Fibroblast of villous mesenchyme (primary cell): ENCODE measurements around the gene NR2F2. TPM values are rescaled to one million over a fixed set of nuclear protein-coding genes. Genes with fewer than 3 reads are reported as not detected.

Experiments
- DNase-seq: peaks from one replicate; pipeline ENCODE4 v3.0.0-alpha.2; 2010; ENCODE audit warnings: low read depth
- H3K4me3 ChIP-seq: 2 replicates; pipeline ENCODE4 v1.5.1; 2011; ENCODE audit warnings: low read depth, mild to moderate bottlenecking, low read length
- total RNA-seq: library from RNA; depleted of rRNA; stranded (reverse); fragments of >200 nt; gene quantifications from 2 replicates; pipeline ENCODE4 v1.2.3, GENCODE V29; 2012
- TF ChIP-seq, protein P1 (sequence below): IDR thresholded peaks from 2 replicates; pipeline ENCODE4 v1.5.1; 2012; ENCODE audit warnings: low read depth, mild to moderate bottlenecking, low read length; ENCODE audit not compliant: insufficient read depth

The NR2F2 gene
- total RNA-seq, 1 donor, result 96.3 TPM

DNA sequence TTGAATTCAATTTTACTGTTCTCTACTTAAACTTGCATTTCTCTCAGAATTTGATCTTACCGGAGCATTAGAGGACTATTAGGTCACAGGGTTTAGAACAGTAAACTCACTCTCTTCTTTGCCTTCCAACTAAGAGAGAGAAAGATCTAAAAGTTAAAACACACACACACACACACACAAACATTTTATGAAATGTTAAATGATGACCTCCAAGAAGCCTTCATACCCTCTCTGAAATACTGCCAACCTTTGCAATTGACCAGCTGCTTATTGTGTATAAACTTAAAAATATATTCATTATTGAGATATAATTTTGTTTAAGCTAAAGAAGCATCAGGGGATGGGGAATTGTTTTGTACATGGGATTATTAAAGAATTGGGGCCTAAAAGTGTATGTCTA is 15.5 kb upstream of the NR2F2 start:
- H3K4me3 ChIP-seq, result no peak overlapping the region
- no peak for DNase-seq
- TF ChIP-seq, protein P1, sequence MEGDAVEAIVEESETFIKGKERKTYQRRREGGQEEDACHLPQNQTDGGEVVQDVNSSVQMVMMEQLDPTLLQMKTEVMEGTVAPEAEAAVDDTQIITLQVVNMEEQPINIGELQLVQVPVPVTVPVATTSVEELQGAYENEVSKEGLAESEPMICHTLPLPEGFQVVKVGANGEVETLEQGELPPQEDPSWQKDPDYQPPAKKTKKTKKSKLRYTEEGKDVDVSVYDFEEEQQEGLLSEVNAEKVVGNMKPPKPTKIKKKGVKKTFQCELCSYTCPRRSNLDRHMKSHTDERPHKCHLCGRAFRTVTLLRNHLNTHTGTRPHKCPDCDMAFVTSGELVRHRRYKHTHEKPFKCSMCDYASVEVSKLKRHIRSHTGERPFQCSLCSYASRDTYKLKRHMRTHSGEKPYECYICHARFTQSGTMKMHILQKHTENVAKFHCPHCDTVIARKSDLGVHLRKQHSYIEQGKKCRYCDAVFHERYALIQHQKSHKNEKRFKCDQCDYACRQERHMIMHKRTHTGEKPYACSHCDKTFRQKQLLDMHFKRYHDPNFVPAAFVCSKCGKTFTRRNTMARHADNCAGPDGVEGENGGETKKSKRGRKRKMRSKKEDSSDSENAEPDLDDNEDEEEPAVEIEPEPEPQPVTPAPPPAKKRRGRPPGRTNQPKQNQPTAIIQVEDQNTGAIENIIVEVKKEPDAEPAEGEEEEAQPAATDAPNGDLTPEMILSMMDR, result no peak

DNA sequence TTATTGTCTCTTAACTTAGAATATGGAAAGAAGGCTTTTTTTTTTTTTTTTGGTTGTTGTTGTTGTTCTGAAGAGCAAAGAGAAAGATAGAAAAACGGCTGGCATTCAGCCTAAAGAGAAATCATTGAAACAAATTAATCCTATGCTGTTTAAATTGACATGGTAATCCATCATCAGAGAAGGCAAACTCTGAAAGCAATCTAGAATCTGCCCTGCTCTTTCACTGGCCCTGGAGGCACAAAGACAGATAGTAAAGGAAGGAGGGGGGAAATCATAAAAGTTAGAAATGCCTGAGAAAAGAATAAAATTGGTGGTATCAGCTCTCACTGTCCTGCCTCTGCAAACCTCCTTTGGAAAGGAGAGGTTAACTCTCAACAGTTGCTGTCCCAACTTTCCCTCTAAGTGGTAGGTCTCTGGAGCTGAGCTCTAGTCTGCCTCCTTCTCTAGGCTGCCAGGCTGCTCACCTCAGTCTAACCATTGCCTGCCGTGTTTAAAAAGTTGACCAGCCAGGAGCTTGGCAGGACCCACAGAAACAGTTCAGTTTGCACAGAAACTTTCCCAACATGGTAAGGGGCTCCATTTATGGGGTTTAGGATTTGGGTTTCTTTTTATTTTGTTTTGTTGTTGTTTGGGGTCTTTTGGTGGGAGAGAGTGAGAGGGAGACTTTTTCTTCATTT is 13.4 kb upstream of the NR2F2 start:
- no peak overlapping the region for H3K4me3 ChIP-seq
- TF ChIP-seq, protein P1, result no peak
- DNase-seq, result peak; percentile 24

DNA sequence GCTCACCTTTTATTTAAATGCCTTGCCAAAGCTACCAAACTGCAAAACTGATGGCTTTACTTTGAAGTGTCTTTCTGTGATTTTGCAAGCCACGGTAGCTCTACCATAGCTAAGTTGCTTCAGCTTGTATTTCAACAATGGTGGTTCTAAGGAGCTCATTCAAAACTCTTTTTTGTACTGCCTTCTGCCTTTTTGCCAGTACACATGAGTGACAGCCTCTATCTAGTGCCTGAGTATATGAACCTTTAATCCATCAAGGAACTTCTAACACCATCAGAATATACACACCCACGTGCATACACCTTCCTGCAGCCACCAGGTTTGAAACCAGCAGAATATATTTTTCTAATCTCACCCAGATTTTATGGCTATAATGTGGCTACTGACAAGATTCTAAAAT is 10.4 kb upstream of the NR2F2 start:
- no peak overlapping the region for H3K4me3 ChIP-seq
- DNase-seq, result peak; percentile 20
- TF ChIP-seq, protein P1, result no peak

DNA sequence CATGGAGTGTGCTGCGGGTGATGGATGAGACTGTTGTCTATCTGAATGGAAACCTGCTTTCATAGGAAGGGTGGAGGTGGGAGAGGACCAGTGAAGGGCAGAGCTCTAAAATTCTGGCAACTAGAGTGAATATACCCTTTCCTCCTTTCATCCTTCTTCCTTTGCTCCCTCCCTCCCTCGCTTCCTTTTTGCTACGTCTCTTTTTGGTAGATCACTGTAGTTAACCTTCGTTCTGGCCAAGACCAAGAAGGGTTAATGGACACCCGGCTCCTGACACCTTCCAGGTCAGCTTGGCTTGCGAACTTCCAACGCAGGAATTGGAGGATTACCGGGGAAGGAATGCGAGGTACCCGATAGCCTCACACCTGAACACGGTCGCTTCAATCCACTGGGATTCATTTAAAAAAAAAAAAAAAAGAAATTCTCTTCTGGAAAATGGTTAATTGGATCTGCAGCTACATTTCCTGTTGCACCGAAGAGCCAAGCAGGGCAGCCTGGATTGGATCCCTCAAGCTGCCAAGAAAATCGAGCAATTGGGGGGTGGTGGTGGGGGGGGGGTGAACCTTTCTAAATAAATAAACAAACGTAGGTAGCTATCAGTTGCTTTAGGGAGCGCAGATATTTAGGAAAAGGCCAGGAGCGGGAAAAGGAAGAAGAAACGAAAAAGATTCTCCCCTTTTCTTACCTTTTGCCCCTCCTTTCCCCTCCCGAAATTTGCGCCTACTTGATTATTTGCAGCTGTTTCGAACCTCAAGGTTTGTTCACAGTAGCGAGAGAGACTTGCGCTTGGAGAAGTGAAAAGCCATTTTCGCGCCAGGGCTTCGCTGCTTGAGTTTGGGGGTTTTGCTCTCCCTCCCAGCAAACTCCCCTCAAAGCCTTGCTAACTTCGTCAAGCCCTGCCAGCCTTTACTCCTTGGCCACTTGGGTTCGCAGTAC is 9.5 kb upstream of the NR2F2 start:
- H3K4me3 ChIP-seq, result peak overlapping the region; percentile 55
- DNase-seq, result peak; percentile 56
- TF ChIP-seq, protein P1, result no peak

DNA sequence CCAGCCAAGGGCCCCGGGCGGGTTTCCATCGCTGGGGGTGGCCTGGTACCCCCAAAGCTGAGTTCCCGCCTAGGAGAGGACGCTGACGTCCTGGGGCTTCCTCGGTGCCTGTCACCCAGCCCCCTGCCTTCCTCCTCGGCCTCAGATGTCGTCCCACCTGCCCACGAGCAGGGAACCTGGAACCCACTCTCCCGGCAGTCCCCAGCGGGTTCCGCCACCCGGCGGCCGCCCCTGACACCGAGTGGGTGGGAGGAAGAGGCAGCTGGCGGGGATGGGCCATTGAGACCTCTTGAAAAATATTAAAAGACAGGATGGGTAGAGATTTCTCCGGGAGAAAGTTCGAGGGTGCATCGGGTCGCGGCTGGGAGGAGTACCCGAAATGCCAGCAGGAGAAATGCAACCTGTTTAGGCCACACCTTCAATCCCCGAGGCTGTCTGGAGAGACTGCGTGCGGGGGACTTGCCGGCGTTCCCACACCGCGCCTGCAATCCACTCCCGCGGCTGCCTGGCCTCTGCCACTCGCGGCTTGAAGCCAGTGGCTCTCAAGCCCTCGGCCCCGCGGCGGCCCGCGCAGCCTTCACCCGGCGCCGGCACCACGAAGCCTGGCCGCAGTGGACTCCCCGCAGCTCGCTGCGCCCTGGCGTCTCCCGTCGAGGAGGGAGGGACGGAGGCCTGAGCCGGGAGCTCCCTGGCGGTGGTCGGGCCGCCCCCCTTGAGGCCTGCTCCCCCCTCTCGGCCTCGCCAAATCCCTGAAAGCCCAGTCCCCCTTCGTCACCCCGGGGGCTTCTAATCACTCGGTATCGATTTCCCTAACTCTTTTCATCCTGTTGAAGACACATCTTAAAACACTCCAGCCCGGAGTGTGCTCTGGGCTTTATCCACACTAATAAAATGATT is 8.6 kb upstream of the NR2F2 start:
- peak; percentile 61 for DNase-seq
- H3K4me3 ChIP-seq, result peak overlapping the region; percentile 55
- TF ChIP-seq, protein P1, result no peak

DNA sequence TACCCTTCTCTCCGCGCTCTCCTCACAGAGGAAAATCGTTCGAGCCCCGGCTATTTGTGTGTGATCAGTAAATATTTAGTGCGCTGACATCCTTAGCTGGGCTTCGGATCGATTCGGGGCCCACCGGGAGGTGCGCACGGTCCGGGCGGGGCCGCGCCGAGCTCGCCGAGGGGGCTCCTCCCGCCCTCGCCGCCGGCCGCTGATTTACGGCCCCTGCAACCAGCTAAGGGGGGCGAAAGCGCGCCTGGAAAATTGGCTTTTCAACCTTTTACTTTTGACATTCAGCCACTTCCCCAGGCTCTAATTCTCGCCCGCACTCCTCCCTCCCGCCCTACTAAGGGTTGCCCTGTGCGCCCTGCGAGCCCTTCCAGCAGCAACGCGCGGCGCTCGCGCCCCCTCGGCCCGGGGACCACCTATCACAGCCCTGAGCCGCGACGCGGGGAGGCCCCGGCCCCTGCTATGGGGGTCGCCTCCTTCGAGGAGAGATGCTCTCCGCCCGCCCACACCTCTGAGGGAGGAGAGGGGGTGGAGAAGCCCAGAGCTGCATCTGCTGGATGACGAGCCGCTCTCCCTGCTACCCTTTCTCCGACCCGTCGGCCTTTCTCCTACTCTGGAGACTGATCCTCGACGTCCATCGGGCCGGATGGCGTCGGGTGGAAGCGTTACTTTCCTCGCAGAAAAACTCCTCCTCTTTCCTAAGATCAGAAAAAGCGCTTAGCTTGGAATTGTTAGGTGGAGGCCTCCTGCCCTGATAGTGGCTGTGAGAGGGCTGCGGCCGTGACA is 7.8 kb upstream of the NR2F2 start:
- peak; percentile 22 for DNase-seq
- TF ChIP-seq, protein P1, result no peak
- H3K4me3 ChIP-seq, result peak overlapping the region; percentile 55
